OCI-LY3 (cell line): ENCODE results near the gene ROR2.
A peak's percentile ranks its signal among the peaks of the same experiment; 100 is the strongest.

ENCODE experiments used
- H2AFZ ChIP-seq: fragments of 200-600, 300-600 bp; shearing (Covaris generic); 2 replicates; pipeline ENCODE4 v1.6.0; 2014; ENCODE audit warnings: antibody characterized with exemption, low read depth, low read length
- H3K27ac ChIP-seq: fragments of 200-600, 300-600 bp; sonication (generic); 2 replicates; pipeline ENCODE4 v1.5.1; 2014; ENCODE audit warnings: mild to moderate bottlenecking, low read length, moderate library complexity, mixed read lengths
- H3K27me3 ChIP-seq: fragments of 200-600, 300-600 bp; sonication (generic); 2 replicates; pipeline ENCODE4 v1.6.1; 2014; ENCODE audit warnings: low read depth, low read length, mixed read lengths
- H3K36me3 ChIP-seq: fragments of 200-600, 300-600 bp; sonication (generic); replicated peaks from 2 replicates; pipeline ENCODE3; 2014; ENCODE audit warnings: low read depth, low read length, mixed read lengths
- H3K4me1 ChIP-seq: fragments of 300-600, 200-600 bp; sonication (generic); 2 replicates; pipeline ENCODE4 v1.6.1; 2014; ENCODE audit warnings: low read length, mixed read lengths
- H3K4me2 ChIP-seq: fragments of 200-600, 300-600 bp; sonication (generic); 2 replicates; pipeline ENCODE4 v1.6.1; 2014; ENCODE audit warnings: low read length, mixed read lengths
- H3K4me3 ChIP-seq: fragments of 300-600, 200-600 bp; sonication (generic); 2 replicates; pipeline ENCODE4 v1.5.1; 2014; ENCODE audit warnings: antibody characterized with exemption, mild to moderate bottlenecking, low read length, moderate library complexity
- H3K79me2 ChIP-seq: fragments of 300-600, 200-600 bp; shearing (Covaris generic); 2 replicates; pipeline ENCODE4 v1.6.1; 2014; ENCODE audit warnings: mild to moderate bottlenecking, low read length, mixed read lengths
- H3K9ac ChIP-seq: fragments of 300-600, 200-600 bp; shearing (Covaris generic); 2 replicates; pipeline ENCODE4 v1.6.0; 2014; ENCODE audit warnings: mild to moderate bottlenecking, low read length, moderate library complexity
- H3K9me3 ChIP-seq: fragments of 200-600, 300-600 bp; shearing (Covaris generic); 2 replicates; pipeline ENCODE4 v1.6.1; 2014; ENCODE audit warnings: low read length, mixed read lengths; ENCODE audit not compliant: insufficient read depth
- H4K20me1 ChIP-seq: fragments of 200-600, 300-600 bp; sonication (generic); 2 replicates; pipeline ENCODE4 v1.6.1; 2016; ENCODE audit warnings: low read length, mixed read lengths; ENCODE audit not compliant: insufficient read depth
- CTCF ChIP-seq: fragments of 200-600, 300-600 bp; sonication (generic); IDR thresholded peaks from 2 replicates; pipeline ENCODE4 v1.5.1; 2014; ENCODE audit warnings: antibody characterized with exemption, low read length, low read depth
- EZH2phosphoT487 ChIP-seq: fragments of 200-600 bp; shearing (Covaris generic); IDR thresholded peaks from 2 replicates; pipeline ENCODE4 v1.6.1; 2018; ENCODE audit warnings: antibody characterized with exemption, mixed run types, low read depth

The ROR2 gene

GRCh38 chr9:91882627-91883026 is 67.4 kb downstream of the ROR2 start:
- Histone ChIP-seq H3K4me2 (no peak overlapping the region), H3K4me1 (no peaks in the 10 kb centered on the region), H3K27ac (no peak overlapping the region), H3K9ac (no peak overlapping the region), H3K79me2 (no peaks in the 10 kb centered on the region), H3K36me3 (no peaks in the 10 kb centered on the region), H4K20me1 (no peaks in the 10 kb centered on the region), H3K9me3 (no peaks in the 10 kb centered on the region), H2AFZ (0 out of 2 replicates have a peak overlapping the region, but pooled peaks have one; percentile 15), H3K27me3 (peaks cover 2% of the 10 kb centered on the region; the same call in 1 of the 2 replicates), H3K4me3 (no peak overlapping the region)
- TF ChIP-seq EZH2phosphoT487 (no peak), CTCF (peak; percentile 54)

- H3K9me3 ChIP-seq: no peaks in the 10 kb centered on the region
Observed at GRCh38 chr9:91880378-91880972, 69.6 kb downstream of the ROR2 start.

GRCh38 chr9:91879231-91879630 is 70.8 kb downstream of the ROR2 start:
- Histone ChIP-seq H3K36me3 (no peaks in the 10 kb centered on the region), H3K4me2 (no peak overlapping the region), H3K4me3 (no peak overlapping the region), H2AFZ (no peak overlapping the region), H3K4me1 (no peaks in the 10 kb centered on the region), H4K20me1 (no peaks in the 10 kb centered on the region), H3K9ac (no peak overlapping the region), H3K9me3 (no peaks in the 10 kb centered on the region), H3K27ac (no peak overlapping the region), H3K27me3 (peaks cover 25% of the 10 kb centered on the region), H3K79me2 (no peaks in the 10 kb centered on the region)
- no peak for TF ChIP-seq EZH2phosphoT487
- TF ChIP-seq CTCF: no peak

More at GRCh38 chr9:91880378-91880972, 69.6 kb downstream of the ROR2 start:
- Histone ChIP-seq H2AFZ (no peak overlapping the region), H4K20me1 (no peaks in the 10 kb centered on the region), H3K9ac (no peak overlapping the region), H3K4me1 (no peaks in the 10 kb centered on the region), H3K27me3 (peaks cover 18% of the 10 kb centered on the region), H3K4me2 (no peak overlapping the region), H3K27ac (no peak overlapping the region), H3K4me3 (no peak overlapping the region), H3K36me3 (no peaks in the 10 kb centered on the region), H3K79me2 (no peaks in the 10 kb centered on the region)
- TF ChIP-seq CTCF (no peak), EZH2phosphoT487 (no peak)

GRCh38 chr9:91873637-91874051 is 76.4 kb downstream of the ROR2 start:
- Histone ChIP-seq H3K27me3 (peaks cover 35% of the 10 kb centered on the region), H3K4me1 (no peaks in the 10 kb centered on the region), H3K27ac (no peak overlapping the region), H3K4me2 (no peak overlapping the region), H3K9ac (no peak overlapping the region), H3K9me3 (no peaks in the 10 kb centered on the region), H3K36me3 (no peaks in the 10 kb centered on the region), H2AFZ (no peak overlapping the region), H3K79me2 (no peaks in the 10 kb centered on the region), H4K20me1 (no peaks in the 10 kb centered on the region), H3K4me3 (no peak overlapping the region)
- TF ChIP-seq CTCF (no peak), EZH2phosphoT487 (no peak)
